HG02973 (cell line): Measurements from ENCODE around the gene MCL1.
"Not testable (repeated sequence)": the region's sequence is repeated elsewhere in the genome, so short reads cannot be mapped to it uniquely, and the experiment has no call there.

Source experiments
- ATAC-seq: cut with Tn5 transposase; IDR thresholded peaks from one replicate; pipeline ENCODE4 v1.9.1; 2021; ENCODE audit warnings: moderate library complexity; ENCODE audit not compliant: unreplicated experiment

The MCL1 gene

DNA sequence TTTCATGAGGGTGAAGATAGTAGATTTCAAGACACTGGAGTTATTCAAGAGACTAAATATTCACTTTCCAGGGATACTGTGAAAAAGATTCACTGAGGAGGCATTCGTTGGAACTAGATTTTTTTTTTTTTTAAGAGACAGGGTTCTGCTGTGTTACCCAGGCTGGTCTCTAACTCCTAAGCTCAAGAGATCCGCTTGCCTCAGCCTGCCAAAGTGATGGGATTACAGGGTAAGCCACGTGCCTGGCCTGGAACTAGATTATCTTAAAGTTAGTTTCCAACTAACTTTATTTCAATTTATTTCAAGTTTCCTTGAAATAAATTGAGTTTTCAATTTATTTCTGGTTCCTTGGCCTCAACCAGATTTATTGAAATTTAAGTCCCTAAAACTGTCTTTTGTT is 24.3 kb upstream of the MCL1 start:
- ATAC-seq, result no peak

DNA sequence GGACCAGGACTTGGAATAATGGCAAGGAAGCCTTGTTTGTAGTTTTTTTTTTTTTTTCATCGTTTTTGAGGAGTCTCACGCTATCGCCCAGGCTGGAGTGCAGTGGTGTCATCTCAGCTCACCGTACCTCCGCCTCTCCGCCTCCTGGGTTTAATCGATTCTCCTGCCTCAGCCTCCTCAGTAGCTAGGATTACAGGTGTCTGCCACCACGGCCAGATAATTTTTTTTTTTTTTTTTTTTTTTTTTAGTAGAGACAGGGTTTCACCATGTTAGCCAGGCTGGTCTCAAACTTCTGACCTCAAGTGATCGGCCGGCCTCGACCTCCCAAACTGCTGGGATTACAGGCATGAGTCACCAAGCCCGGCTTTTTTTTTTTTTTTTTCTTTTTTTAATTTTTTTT is 23.0 kb upstream of the MCL1 start:
- not testable (repeated sequence) for ATAC-seq

DNA sequence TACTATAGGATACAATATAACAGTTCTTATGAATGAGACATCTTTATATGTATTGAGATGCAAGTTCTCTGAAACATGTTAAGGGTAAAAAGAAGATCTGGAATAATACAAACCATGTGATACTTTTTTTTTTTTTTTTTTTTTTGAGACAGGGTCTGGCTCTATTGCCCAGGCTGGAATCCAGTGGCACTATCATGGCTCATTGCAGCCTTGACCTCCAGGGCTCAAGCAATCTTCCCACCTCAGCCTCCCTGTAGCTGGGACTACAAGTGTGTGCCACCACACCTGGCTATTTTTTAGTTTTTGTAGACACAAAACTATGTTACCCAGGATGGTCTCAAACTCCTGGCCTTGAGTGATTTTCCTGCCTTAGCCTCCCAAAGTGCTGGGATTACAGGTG is 22.1 kb upstream of the MCL1 start:
- no peak for ATAC-seq

DNA sequence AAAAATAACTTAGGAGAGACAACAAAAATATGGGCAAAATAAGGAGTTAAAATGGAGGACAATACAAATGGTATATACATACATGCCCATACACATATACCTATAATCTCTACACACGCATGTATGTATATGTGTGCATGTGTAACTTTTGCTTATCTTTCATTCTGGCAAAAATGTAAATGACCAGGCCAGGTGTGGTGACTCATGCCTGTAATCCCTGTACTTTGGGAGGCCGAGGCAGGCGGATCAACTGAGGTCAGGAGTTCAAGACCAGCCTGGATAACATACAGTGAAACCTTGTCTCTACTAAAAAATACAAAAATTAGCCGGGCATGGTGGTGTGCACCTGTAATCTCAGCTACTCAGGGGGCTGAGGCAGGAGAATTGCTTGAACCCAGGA is 18.9 kb upstream of the MCL1 start:
- ATAC-seq, result not testable (repeated sequence)

DNA sequence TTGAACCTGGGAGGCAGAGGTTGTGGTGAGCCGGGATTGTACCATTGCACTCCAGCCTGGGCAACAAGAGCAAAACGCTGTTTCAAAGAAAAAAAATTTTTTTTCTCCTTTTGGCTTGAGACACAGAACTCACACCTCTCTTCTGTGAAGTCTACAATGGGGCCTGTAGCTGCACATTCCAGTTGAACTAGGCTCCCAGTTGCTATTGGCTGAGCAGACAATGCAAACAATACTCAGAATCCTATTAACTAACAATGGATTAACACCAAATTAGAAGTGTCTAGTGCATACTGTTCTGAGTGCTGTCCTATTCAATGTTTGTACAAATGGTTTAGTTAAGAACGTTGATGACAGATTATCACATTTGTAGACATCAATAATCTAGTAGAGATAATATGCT is 17.6 kb upstream of the MCL1 start:
- no peak for ATAC-seq

DNA sequence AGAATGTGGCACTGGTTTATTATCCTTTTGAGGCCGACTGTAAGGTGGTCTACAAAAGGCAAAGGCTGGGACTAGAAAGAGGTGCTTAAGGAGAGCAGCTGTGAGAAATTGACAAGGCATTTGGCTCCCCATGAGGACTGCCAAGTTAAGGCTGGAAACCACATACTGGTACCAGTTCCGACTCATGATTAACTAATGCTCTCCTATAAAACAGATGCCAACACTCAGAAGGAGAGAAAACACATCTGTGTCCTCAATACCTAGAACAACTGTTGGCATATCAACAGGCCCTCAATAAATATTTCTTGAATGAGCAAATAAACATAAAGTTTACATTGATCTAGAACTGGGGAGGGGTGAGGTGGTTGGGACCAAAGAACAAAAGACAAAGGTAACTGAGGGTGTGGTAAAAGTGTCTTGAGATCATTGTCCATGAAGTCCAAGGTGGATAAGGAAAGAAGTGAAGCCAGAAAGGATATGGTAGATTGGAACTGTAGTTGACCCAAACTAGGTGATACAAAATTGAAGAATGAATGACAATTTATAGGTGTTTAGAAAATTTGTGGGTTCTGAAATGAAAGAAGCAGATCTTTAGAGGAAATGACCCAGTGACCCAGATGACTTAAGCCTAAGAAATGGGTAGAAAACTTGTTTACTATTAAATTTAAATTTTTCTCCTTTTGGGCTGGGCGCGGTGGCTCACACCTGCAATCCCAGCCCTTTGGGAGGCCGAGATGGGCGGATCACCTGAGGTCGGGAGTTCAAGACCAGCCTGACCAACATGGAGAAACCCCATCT is 16.9 kb upstream of the MCL1 start:
- ATAC-seq, result no peak

DNA sequence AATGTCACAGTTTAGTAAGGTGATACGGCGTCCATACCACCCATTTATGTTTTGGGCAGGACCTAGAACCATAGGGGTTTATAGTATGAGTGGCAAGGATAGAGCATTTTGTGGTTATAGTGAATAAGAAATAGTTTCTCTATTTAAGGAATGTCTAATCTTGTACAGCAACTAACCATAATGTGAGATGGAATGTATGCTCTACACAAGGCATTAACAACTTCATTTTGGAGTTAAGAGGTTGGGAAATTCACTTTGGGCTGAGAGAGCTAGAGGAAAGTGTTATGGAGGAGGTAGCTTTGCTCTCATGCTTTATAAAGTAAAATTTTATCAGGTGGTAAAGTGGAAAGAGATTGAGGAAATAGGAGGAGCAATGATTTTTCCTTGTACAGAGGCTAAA is 3.0 kb upstream of the MCL1 start:
- no peak for ATAC-seq

DNA sequence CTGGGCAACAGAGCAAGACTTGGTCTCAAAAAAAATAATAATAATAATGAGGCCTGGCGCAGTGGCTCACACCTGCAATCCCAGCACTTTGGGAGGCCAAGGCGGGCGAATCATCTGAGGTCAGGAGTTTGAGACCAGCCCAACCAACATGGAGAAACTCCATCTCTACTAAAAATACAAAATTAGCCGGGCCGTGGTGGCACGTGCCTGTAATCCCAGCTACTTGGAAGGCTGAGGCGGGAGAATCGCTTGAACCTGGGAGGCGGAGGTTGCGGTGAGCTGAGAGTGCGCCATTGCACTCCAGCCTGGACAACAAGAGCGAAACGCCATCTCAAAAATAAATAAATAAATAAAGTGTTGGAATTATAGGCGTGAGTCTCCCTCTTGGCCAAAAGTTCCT is 2.6 kb upstream of the MCL1 start:
- not testable (repeated sequence) for ATAC-seq

DNA sequence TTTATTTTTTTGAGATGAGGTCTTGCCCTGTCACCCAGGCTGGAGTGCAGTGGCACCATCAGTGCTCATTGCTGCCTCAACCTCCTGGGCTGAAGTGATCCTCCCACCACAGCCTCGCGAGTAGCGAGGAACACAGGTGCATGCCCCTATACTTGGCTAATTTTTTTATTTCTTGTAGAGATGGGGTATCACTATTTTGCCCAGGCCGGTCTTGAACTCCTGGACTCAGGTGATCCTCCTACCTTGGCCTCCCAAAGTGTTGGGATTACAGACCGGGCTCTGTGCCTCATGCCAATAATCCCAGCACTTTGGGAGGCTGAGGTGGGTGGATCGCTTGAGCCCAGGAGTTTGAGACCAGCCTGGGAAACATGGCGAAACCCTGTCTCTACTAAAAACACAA is 2.0 kb upstream of the MCL1 start:
- ATAC-seq, result not testable (repeated sequence)

DNA sequence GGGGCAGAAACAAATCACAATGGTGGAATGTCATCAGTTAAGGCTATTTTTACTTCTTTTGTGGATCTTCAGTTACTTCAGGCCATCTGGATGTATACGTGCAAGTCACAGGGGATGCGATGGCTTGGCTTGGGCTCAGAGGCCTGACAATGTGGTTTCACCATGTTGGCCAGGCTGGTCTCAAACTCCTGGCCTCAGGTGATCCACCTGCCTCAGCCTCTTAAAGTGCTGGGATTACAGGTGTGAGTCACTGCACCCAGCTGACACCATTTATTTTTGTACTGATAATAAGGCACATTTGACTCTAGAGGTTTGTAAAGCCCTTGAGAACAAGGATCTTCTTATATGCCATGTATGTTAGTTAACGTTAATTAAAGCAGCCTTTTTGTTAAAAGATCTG is 1.6 kb upstream of the MCL1 start:
- not testable (repeated sequence) for ATAC-seq

DNA sequence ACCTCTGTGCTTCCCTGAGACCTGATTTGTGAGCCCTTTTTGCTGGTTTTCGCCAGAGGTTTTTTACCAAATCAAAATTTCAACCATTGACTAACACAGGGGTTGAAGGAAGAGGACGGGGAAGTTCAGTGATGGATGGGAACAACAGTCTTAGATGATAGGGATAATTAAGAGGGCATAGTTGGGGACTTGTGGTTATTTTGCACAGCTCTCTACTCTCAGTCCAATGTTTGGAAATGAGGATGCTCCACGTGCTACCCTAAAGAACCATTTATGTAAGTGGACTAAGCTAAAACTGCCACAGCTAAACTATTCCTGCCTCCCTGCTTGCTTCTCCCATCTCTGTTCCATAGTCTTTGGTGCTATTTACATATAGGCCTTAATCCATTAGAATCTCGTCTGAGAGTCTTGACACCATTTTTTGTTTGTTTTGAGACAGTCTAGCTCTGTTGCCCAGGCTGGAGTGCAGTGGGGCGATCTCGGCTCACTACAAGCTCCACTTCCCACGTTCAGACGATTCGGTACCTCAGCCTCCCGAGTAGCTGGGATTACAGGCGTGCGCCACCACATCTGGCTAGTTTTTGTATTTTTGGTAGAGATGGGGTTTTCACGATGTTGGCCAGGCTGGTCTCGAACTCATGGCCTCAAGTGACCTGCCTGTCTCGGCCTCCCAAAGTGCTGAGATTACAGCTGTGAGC is 684 bp upstream of the MCL1 start:
- ATAC-seq, result no peak

DNA sequence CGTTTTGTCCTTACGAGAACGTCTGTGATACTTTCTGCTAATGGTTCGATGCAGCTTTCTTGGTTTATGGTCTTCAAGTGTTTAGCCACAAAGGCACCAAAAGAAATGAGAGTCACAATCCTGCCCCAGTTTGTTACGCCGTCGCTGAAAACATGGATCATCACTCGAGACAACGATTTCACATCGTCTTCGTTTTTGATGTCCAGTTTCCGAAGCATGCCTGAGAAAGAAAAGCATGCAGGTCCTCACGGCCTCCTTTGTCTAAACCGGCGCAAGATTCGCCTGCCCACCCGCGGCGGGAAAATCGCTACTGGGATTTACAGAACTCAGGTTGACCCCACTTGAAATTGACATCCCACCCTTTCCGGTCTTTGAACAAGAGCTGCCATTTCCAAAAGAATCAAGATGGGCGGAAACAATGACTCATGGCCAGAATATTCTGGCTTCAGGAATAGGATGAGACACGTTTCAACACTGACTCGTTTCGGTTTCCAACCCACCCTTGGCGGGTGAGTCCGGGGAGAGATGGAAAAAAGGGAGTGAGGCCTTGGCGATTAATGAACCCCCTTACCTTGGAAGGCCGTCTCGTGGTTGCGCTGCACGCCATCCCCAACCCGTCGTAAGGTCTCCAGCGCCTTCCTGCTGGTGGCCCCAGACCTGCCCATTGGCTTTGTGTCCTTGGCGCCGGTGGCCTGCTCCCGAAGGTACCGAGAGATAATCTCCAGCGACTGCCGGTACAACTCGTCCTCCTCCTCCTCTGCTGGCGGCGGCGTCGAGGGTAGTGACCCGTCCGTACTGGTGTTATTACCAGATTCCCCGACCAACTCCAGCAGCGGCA is 919 bp downstream of the MCL1 start:
- ATAC-seq, result peak; percentile 1

DNA sequence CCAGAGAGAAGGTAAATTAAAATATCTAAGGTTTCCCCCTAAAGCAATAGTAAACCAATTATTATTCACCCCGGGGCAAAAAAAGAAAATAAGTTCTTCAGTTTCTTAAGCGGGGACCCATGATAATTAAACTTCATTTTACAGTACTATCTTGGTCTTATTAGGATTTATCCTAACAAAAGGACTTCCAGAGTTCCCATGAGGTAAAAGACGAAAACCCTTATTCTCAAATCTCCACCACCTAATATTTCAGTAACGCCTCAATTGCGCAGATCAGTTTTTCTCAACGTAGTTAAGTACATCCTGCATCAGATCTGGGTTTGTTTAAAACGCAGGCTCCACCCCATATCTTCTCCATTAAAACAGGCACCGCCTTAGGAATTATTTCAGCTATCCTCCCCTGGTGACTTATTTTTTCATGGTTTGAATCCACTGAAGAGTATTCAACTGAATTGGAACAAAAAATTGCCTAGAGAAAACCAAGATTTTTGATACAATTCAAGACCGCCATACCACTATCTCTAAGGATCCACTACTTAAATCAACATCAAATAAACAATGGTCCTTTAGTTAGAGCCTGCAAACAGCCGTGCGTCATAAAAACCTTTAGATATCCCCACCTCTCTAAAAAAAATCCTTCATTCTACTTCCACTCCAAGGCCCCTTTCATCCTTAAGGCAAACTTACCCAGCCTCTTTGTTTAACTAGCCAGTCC is 1.7 kb downstream of the MCL1 start:
- ATAC-seq, result no peak

DNA sequence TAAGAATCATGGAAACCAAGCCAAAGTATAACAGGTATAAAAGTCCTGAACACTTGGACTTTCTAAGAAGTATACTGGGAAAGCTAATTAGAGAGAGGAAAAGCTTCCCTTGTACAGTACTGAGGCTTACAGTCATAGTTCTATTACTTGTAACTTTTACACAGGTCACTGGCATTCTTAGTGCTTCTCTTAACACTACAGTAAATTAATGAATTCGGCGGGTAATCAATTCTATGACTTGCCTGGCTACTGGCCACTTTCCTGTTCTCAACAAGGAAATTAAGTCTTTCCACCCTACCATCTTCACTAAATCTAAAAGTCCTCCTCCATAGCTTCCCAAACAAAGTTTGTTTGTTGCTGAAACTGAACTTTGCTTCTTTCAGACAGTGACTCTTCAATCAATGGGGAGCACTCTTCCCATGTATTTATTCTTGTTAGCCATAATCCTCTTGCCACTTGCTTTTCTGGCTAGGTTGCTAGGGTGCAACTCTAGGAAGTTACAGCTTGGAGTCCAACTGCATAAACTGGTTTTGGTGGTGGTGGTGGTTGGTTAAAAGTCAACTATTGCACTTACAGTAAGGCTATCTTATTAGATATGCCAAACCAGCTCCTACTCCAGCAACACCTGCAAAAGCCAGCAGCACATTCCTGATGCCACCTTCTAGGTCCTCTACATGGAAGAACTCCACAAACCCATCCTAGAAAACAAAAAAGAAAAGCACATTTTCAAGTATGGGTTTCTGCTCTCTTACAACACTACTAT is 2.4 kb downstream of the MCL1 start:
- ATAC-seq, result no peak

DNA sequence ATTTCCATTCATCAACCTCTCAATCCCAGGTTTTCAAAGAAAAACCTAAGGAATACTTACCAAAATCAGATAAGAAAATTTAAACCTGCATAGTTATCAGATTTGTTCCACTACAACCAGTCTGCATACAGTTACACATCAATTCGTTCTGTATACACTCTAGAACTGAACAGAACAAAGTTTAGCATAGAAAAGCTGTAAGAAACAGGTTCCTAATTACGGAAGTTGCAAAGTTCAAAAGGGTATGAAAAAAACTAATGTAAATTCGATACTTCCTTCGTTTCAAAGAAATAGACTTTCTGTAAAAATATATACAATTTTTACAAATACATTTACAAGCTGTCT is 3.1 kb downstream of the MCL1 start:
- ATAC-seq, result no peak

DNA sequence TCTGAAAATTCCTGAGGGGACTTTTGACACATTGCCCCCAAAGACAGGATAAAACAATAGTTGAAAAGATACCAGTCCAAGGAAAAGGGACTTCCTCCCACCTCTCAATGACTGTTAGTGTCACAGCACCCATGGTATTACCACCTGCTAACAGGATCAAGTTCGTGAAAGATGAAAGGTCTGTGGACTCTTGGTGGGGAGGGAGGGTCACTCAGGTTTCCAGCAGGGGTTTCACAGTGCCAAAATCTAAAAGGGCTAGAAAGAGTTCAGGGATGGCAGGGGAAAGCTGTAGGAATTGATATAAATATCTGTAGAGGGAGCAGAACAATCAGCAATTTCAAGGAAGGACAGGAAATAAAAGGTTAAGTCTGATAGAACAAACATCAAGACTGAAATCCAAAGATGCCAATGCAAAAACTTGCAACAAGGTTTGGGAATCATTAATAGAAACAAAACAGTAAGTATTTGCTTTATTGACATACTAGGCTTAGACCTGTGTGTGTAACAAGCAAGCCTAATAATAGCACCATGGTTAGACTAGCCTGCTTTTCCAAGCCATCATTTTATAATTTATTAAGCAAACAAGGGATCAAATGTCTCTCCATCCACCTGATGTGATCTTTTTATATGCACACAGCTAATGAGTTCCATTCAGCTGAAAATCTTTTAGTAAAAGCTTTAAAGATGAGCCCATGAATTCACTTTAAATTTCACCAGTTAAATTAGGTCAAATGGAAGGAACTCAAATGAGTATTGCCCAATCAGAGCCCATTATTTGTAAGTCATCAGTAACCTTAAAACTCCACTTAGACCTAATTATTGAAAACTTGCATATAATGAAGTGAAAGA is 3.7 kb downstream of the MCL1 start:
- no peak for ATAC-seq

DNA sequence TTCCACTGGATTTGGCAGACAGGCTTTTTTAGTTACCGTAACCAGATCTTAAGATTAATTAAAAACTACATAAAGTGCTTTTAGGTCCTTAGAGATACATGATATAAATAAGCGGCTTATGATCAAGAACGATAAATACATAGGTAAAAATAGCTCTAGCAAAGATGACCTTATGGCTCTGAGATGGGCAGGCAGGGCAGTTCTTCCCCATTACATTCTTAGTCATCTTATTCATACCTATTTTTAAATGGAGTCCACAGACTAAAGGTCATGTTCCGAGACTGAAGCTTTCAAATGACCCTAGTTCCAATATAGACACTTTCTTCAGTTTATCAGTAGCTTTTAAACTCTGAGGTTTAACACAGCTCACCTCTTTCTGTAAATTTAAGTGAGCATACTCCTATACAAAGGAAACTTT is 4.3 kb downstream of the MCL1 start:
- no peak for ATAC-seq

DNA sequence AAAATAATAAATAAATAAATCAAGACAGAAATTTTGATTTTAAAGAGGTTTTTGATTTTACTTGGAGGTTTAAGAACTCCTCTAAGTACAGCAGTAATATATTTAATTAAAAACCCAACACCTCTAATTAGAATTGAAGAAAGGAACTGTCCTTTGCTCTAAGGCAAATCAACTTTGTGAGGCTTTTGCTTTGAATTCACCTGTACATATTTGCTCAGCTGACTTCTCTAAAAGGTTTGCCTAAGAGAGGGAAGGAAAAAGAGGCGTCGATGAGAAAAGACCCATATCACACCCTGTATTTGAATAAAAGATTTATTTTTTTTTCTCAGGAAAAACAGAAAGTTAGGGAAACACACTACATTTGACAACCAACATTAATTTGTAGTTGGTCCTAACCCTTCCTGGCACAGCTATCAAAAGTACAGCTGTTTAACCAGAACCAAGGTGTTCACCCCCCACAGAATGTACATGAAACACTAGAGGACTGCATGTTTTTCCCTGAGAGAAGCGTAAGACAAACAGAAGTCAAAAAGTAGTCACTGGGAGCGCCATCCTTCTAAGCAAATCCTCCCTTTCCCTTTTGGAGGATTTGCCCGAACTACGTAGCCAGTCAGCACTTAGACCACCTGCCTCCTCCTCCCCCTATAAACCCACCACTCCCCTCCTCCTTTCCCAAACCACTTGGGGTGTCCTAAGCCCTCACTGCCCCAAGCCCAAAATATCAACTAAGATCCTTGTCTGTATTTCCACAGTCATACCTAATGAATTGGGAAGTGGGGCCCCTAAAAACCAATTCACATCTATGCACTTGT is 4.9 kb downstream of the MCL1 start:
- ATAC-seq, result no peak

DNA sequence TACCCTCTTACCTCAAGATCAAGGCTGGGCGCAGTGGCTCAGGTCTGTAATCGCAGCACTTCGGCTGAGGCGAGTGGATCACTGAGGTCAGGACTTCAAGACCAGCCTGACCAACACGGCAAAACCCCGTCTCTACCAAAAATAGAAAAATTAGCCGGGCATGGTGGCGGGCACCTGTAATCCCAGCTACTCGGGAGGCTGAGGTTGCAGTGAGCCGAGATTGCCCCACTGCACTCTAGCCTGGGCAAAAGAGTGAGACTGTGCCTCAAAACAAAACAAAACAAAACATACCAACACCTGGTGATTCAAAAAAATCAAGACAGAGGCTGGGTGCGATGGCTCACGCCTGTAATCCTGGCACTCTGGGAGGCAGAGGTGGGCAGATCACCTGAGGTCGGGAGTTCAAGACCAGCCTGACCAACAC is 5.8 kb downstream of the MCL1 start:
- ATAC-seq, result not testable (repeated sequence)
